OCI-LY7 (cell line): ENCODE data around the gene SIRT5. TPM values are rescaled to one million over a fixed set of nuclear protein-coding genes. Genes with fewer than 3 reads are reported as not detected.

ENCODE experiments used
- Bru-seq: library from RNA; stranded (reverse); fragments of 400-500 nt; gene quantifications from one replicate; lab custom pipeline; 2021; lab: Mats Ljungman, UMichigan
- BruChase-seq, 2 experiments: library from RNA; stranded (reverse); fragments of 400-500 nt; gene quantifications; one replicate each; lab custom pipeline; 2021; lab: Mats Ljungman, UMichigan
- BruUV-seq: library from RNA; stranded (reverse); fragments of 400-500 nt; replicated peaks from 2 replicates; lab custom pipeline; 2021; lab: Mats Ljungman, UMichigan
- CTCF ChIA-PET: fragments of 300-600 bp; sonication (Branson Sonifier 250); formaldehyde crosslinking; loops from one replicate; lab custom pipeline; 2022; ENCODE audit warnings: antibody characterized with exemption; ENCODE audit not compliant: unreplicated experiment; lab: Charles Lee
- POLR2A ChIA-PET: fragments of 300-600 bp; sonication (Branson Sonifier 250); formaldehyde crosslinking; loops from one replicate; lab custom pipeline; 2022; ENCODE audit warnings: antibody characterized with exemption; lab: Charles Lee
- DNase-seq: peaks from one replicate; pipeline ENCODE4 v3.0.0-alpha.2; 2015; ENCODE audit warnings: low spot score
- H2AFZ ChIP-seq: fragments of 200-600 bp; sonication (generic), shearing (Covaris generic); 2 replicates; pipeline ENCODE4 v1.6.1; 2014; ENCODE audit warnings: mild to moderate bottlenecking, antibody characterized with exemption, low read length, moderate library complexity
- H3K27ac ChIP-seq: fragments of 200-600 bp; sonication (generic); 2 replicates; pipeline ENCODE4 v1.5.1; 2014; ENCODE audit warnings: mixed run types, low read depth, mild to moderate bottlenecking, moderate library complexity, low read length, inconsistent platforms; ENCODE audit not compliant: poor library complexity, severe bottlenecking
- H3K36me3 ChIP-seq: fragments of 200-600 bp; sonication (generic); 2 replicates; pipeline ENCODE4 v1.6.1; 2014; ENCODE audit warnings: mild to moderate bottlenecking, antibody characterized with exemption, low read length, moderate library complexity, mixed read lengths; ENCODE audit not compliant: insufficient read depth
- H3K4me1 ChIP-seq: fragments of 200-600 bp; sonication (generic); 2 replicates; pipeline ENCODE4 v1.5.1; 2014; ENCODE audit warnings: mild to moderate bottlenecking, low read length; ENCODE audit not compliant: insufficient read depth, poor library complexity, severe bottlenecking
- H3K4me2 ChIP-seq: fragments of 200-600 bp; sonication (generic); 2 replicates; pipeline ENCODE4 v1.6.1; 2014; ENCODE audit warnings: mild to moderate bottlenecking, low read length
- H3K4me3 ChIP-seq: fragments of 200-600 bp; sonication (generic); 2 replicates; pipeline ENCODE4 v1.5.1; 2014; ENCODE audit warnings: mild to moderate bottlenecking, low read depth, low read length; ENCODE audit not compliant: poor library complexity, severe bottlenecking
- H3K79me2 ChIP-seq: fragments of 200-600 bp; sonication (generic); 2 replicates; pipeline ENCODE4 v1.6.1; 2016; ENCODE audit warnings: low read depth, mild to moderate bottlenecking, low read length, moderate library complexity, mixed read lengths; ENCODE audit not compliant: insufficient read depth
- H3K9me2 ChIP-seq: fragments of 200-600 bp; sonication (generic); 2 replicates; pipeline ENCODE4 v1.6.1; 2016; ENCODE audit warnings: mild to moderate bottlenecking, low read length, mixed read lengths; ENCODE audit not compliant: insufficient read depth
- H3K9me3 ChIP-seq: fragments of 200-600 bp; sonication (generic); 2 replicates; pipeline ENCODE4 v1.6.1; 2014; ENCODE audit warnings: mild to moderate bottlenecking, mixed run types, low read length, mixed read lengths
- H4K20me1 ChIP-seq: fragments of 200-600 bp; sonication (generic); 2 replicates; pipeline ENCODE4 v1.6.1; 2014; ENCODE audit warnings: mild to moderate bottlenecking, antibody characterized with exemption, low read length, moderate library complexity, mixed read lengths; ENCODE audit not compliant: insufficient read depth
- EZH2phosphoT487 ChIP-seq: fragments of 200-600 bp; sonication (generic); IDR thresholded peaks from 2 replicates; pipeline ENCODE4 v1.6.1; 2018; ENCODE audit warnings: low read depth, borderline replicate concordance, mild to moderate bottlenecking, mixed run types, antibody characterized with exemption, low read length, moderate library complexity, mixed read lengths
- intact Hi-C: fragments of 100-400 bp; cut with micrococcal nuclease; formaldehyde crosslinking; loops from one replicate; pipeline ENCODE4 v1.10.0; 2022; ENCODE audit not compliant: unreplicated experiment
- long read RNA-seq: library from polyadenylated mRNA; stranded (forward); transcript quantifications from one replicate; pipeline ENCODE4 v2.0.0, GENCODE V29; 2022
- total RNA-seq, 2 experiments: library from RNA; depleted of rRNA in 1 of 2; stranded (reverse); fragments of >200 nt in 1 of 2; shearing (Covaris generic) in 1 of 2; gene quantifications; 2 replicates each; pipeline ENCODE4 v1.2.3, GENCODE V29; 2014 to 2022
- TF ChIP-seq, protein P1 (sequence below): fragments of 200-600 bp; sonication (generic); conservative IDR thresholded peaks from 2 replicates; pipeline ENCODE4 v1.5.1; 2014; ENCODE audit warnings: mild to moderate bottlenecking, antibody characterized with exemption, low read length, moderate library complexity, mixed read lengths

The SIRT5 gene
- 13.5 and 17.6 TPM in 2 replicates for total RNA-seq (2014; rRNA removed; shearing (Covaris generic))
- total RNA-seq (2022) = 23.6 and 30.5 TPM in 2 replicates
- Bru-seq, nascent RNA = percentile 63 among the genes with signal in this experiment
- BruChase-seq, experiment 1, labeled RNA remaining after a 6-hour chase = percentile 64 among the genes with signal in this experiment
- percentile 61 among the genes with signal in this experiment for BruChase-seq, experiment 2, labeled RNA remaining after a 2-hour chase
- long read RNA-seq, full-length matches to known transcripts = 6 of 85 reads
- long read RNA-seq, partial matches to known transcripts = 14 of 85 reads
- long read RNA-seq, other reads (novel, unspliced or antisense) = 65 of 85 reads

DNA sequence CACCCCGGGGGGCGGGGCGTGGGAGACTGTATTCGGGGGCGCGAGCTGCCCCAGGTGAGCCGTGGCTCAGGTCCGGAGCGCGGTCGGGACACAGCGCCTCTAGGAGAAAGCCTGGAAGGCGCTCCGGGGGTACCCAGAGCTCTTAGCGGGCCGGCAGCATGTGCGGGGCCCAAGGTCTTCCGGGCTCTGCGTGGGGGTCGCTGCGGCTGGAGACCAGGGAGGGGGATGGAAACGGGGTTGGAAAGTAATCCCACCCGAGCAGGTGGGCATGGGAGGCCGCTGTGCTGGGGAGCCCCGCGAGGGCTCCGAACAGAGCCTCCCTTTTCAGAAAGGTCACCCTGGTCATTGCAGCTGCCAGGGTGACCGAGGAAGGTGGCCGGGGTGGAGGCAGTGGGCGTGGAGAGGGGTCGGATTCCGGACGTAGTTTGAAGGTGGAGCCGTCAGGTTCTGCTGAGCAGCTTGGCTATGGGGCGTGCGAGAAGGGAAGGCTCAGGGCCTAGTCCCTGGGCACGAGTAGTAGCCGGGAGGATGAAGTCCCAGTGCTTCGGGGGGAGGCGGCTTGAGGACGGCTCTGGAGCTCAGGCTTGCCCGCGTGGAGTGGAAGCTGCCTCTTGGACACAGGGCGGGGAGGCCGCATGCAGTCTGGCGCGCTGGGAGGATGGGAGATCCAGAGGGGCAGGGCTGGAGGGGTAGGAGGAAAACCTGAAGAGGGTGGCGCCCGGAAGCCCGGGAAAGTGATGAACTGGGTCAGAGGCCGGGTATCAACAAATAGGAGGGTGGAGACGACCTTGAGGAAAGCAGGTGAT, at the start of gene SIRT5:
TSS of gene SIRT5 (plus strand) at position 31 of the 806 bp plus-strand sequence. CDS start 9,510 bp downstream, outside the sequence.
- POLR2A ChIA-PET = interaction anchor here (0.5 to 5.3 kb wide), 20 partner anchors 13 to 276 kb away, joined by 3 to 39 read pairs (median 4); partner anchors contain the start of genes NOL7 and TBC1D7
- Histone ChIP-seq H3K9me2 (no peaks in the 10 kb centered on the region), H3K79me2 (peaks cover 16% of the 10 kb centered on the region; the same call in 1 of the 2 replicates), H4K20me1 (no peaks in the 10 kb centered on the region), H2AFZ (peak within 1 kb of the TSS; percentile 91), H3K4me3 (peak within 1 kb of the TSS; percentile 76), H3K36me3 (peaks cover 8% of the 10 kb centered on the region), H3K4me2 (peak within 1 kb of the TSS; percentile 96), H3K9me3 (peaks cover 18% of the 10 kb centered on the region), H3K4me1 (peaks cover 23% of the 10 kb centered on the region), H3K27ac (peak within 1 kb of the TSS; percentile 89)
- TF ChIP-seq, protein P1, sequence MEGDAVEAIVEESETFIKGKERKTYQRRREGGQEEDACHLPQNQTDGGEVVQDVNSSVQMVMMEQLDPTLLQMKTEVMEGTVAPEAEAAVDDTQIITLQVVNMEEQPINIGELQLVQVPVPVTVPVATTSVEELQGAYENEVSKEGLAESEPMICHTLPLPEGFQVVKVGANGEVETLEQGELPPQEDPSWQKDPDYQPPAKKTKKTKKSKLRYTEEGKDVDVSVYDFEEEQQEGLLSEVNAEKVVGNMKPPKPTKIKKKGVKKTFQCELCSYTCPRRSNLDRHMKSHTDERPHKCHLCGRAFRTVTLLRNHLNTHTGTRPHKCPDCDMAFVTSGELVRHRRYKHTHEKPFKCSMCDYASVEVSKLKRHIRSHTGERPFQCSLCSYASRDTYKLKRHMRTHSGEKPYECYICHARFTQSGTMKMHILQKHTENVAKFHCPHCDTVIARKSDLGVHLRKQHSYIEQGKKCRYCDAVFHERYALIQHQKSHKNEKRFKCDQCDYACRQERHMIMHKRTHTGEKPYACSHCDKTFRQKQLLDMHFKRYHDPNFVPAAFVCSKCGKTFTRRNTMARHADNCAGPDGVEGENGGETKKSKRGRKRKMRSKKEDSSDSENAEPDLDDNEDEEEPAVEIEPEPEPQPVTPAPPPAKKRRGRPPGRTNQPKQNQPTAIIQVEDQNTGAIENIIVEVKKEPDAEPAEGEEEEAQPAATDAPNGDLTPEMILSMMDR = no peak
- TF ChIP-seq EZH2phosphoT487 = no peak
- BruUV-seq = no TSS peak
- peak; percentile 89 for DNase-seq
- CTCF ChIA-PET = interaction anchor here (0.7 to 1.4 kb wide), 8 partner anchors 12 to 122 kb away, joined by 3 to 6 read pairs (median 4); no protein-coding TSS in a partner anchor
- intact Hi-C loops = loop anchor here (1.0 to 5.0 kb wide), 9 partner anchors 41 to 240 kb away; partner anchors contain the start of genes GFOD1, MCUR1, NOL7 and RANBP9

DNA sequence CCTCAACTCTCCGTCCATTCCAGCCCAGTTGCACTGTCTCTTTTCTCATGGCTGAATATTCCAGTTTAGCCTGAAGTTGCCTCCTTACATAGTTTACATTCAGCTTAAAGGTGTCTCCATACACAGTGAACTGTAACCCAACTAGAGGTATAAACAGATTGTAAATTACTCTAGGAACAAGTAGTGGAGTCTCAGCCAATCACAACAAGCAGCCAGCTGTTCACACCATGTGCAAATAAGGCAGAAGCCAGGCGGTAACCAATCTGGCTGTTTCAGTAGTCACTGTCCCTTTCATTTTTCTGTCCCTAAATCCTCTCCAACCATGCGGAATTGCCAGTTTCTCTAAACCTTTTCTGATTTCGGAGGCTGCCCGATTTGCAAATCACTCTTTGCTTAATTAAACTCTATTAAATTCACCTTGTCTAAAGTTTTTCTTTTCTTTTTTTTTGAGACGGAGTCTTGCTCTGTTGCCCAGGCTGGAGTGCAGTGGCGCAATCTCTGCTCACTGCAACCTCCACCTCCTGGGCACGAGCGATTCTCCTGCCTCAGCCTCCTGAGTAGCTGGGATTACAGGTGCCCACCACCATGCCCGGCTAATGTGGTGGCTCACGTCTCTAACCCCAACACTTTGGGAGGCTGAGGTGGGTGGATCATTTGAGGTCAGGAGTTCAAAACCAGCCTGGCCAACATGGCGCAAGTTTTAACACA, 49.4 kb upstream of the SIRT5 start:
- Histone ChIP-seq H3K4me1 (peaks cover 67% of the 10 kb centered on the region), H3K9me2 (no peaks in the 10 kb centered on the region), H3K79me2 (no peaks in the 10 kb centered on the region), H3K9me3 (no peaks in the 10 kb centered on the region), H2AFZ (peak overlapping the region; percentile 89; the same call in 1 of the 2 replicates), H3K4me3 (no peak overlapping the region), H4K20me1 (no peaks in the 10 kb centered on the region), H3K36me3 (no peaks in the 10 kb centered on the region), H3K4me2 (peak overlapping the region; percentile 96), H3K27ac (peak overlapping the region; percentile 99)
- ChIA-PET POLR2A (interaction anchor here (0.6 to 2.6 kb wide), 11 partner anchors 9 to 250 kb away, joined by 3 to 22 read pairs (median 6); partner anchors contain the start of genes NOL7 and TBC1D7), CTCF (interaction anchor here (1.2 kb wide), 1 partner anchor 39 kb away, joined by 3 read pairs; no protein-coding TSS in a partner anchor)
- intact Hi-C loops = loop anchor here (5.0 kb wide), 1 partner anchor 187 kb away; the partner anchor contains the start of gene RANBP9
- no TSS peak for BruUV-seq
- DNase-seq = peak; percentile 55
- TF ChIP-seq, protein P1 = no peak
